IMR-90 (cell line): ENCODE measurements around the gene ADH1A. TPM values are rescaled to one million over a fixed set of nuclear protein-coding genes. Genes with fewer than 3 reads are reported as not detected.

Experiments
- ATAC-seq: fragments of 200-7000 bp; cut with Tn5 transposase; 2 replicates; pipeline ENCODE4 v1.9.1; 2020; ENCODE audit warnings: low read depth, mild to moderate bottlenecking, moderate library complexity
- BruUV-seq: library from RNA; stranded (reverse); fragments of 400-500 nt; replicated peaks from 2 replicates; lab custom pipeline; 2021; lab: Mats Ljungman, UMichigan
- CTCF ChIA-PET: fragments of 300-600 bp; formaldehyde crosslinking; extraction: SDS; loops from one replicate; lab custom pipeline; 2021; ENCODE audit warnings: antibody characterized with exemption; lab: Yijun Ruan, JAX
- POLR2A ChIA-PET: fragments of 300-600 bp; sonication (Branson Sonifier 250); formaldehyde crosslinking; loops from one replicate; lab custom pipeline; 2022; ENCODE audit warnings: antibody characterized with exemption; ENCODE audit not compliant: unreplicated experiment; lab: Charles Lee
- DNase-seq: peaks from one replicate; pipeline ENCODE4 v3.0.0; 2013
- H2AFZ ChIP-seq: replicated peaks from 2 replicates; pipeline ENCODE3; 2013; ENCODE audit warnings: low read length, mild to moderate bottlenecking; ENCODE audit not compliant: poor library complexity
- H2AK5ac ChIP-seq: 2 replicates; pipeline ENCODE4 v1.6.1; 2013; ENCODE audit warnings: low read depth, low read length, inconsistent platforms
- H2AK9ac ChIP-seq: replicated peaks from 2 replicates; pipeline ENCODE3; 2013; ENCODE audit warnings: mild to moderate bottlenecking, low read depth, low read length, moderate library complexity; ENCODE audit not compliant: poor library complexity
- H2BK120ac ChIP-seq: 2 replicates; pipeline ENCODE4 v1.6.1; 2013; ENCODE audit warnings: low read depth, low read length, inconsistent platforms
- H2BK15ac ChIP-seq: 3 replicates; pipeline ENCODE4 v1.6.1; 2013; ENCODE audit warnings: low read depth, low read length, inconsistent platforms
- H2BK20ac ChIP-seq: 2 replicates; pipeline ENCODE4 v1.6.1; 2013; ENCODE audit warnings: low read depth, mild to moderate bottlenecking, inconsistent platforms, low read length, moderate library complexity
- H2BK5ac ChIP-seq: 2 replicates; pipeline ENCODE4 v1.6.1; 2013; ENCODE audit warnings: mild to moderate bottlenecking, low read depth, low read length, inconsistent platforms; ENCODE audit not compliant: poor library complexity, severe bottlenecking
- H3K14ac ChIP-seq: replicated peaks from 2 replicates; pipeline ENCODE4 v1.6.1; 2013; ENCODE audit warnings: low read depth, low read length, inconsistent platforms
- H3K18ac ChIP-seq: 2 replicates; pipeline ENCODE4 v1.6.1; 2013; ENCODE audit warnings: low read depth, low read length, control low read depth
- H3K23ac ChIP-seq: 2 replicates; pipeline ENCODE4 v1.6.1; 2013; ENCODE audit warnings: low read depth, low read length, inconsistent platforms
- H3K27ac ChIP-seq: 2 replicates; pipeline ENCODE4 v1.5.1; 2013; ENCODE audit warnings: mild to moderate bottlenecking, control low read depth, low read length; ENCODE audit not compliant: insufficient read depth
- H3K27me3 ChIP-seq: 2 replicates; pipeline ENCODE4 v1.6.1; 2013; ENCODE audit warnings: low read length; ENCODE audit not compliant: control insufficient read depth, insufficient read depth
- H3K36me3 ChIP-seq: 2 replicates; pipeline ENCODE4 v1.6.1; 2013; ENCODE audit warnings: low read length, mixed read lengths; ENCODE audit not compliant: control insufficient read depth, insufficient read depth
- H3K4ac ChIP-seq: 2 replicates; pipeline ENCODE4 v1.6.1; 2013; ENCODE audit warnings: low read depth, low read length, inconsistent platforms
- H3K4me1 ChIP-seq: 2 replicates; pipeline ENCODE4 v1.6.1; 2013; ENCODE audit warnings: low read length, mixed read lengths; ENCODE audit not compliant: control insufficient read depth, insufficient read depth
- H3K4me2 ChIP-seq: 2 replicates; pipeline ENCODE4 v1.6.1; 2013; ENCODE audit warnings: low read depth, mild to moderate bottlenecking, control low read depth, low read length, moderate library complexity
- H3K4me3 ChIP-seq: 2 replicates; pipeline ENCODE4 v1.5.1; 2013; ENCODE audit warnings: low read depth, mild to moderate bottlenecking, control low read depth, low read length, moderate library complexity; ENCODE audit not compliant: insufficient read depth
- H3K56ac ChIP-seq: 2 replicates; pipeline ENCODE4 v1.6.1; 2013; ENCODE audit warnings: low read length, inconsistent platforms; ENCODE audit not compliant: insufficient read depth; ENCODE audit errors: extremely low read depth
- H3K79me1 ChIP-seq, 2 experiments: 2 replicates each; pipeline ENCODE4 v1.6.1; 2013; ENCODE audit warnings: low read length in 2 of 2, inconsistent platforms in 1 of 2, low read depth in 1 of 2
- H3K9ac ChIP-seq: 2 replicates; pipeline ENCODE4 v1.6.1; 2013; ENCODE audit warnings: low read depth, low read length, control low read depth
- H3K9me1 ChIP-seq: 2 replicates; pipeline ENCODE4 v1.6.1; 2013; ENCODE audit warnings: low read length, inconsistent platforms; ENCODE audit not compliant: insufficient read depth
- H3K9me3 ChIP-seq: 2 replicates; pipeline ENCODE4 v1.6.1; 2013; ENCODE audit warnings: low read length; ENCODE audit not compliant: control insufficient read depth, insufficient read depth
- H4K20me1 ChIP-seq: 2 replicates; pipeline ENCODE4 v1.6.1; 2013; ENCODE audit warnings: low read length, inconsistent platforms; ENCODE audit not compliant: insufficient read depth
- H4K5ac ChIP-seq: 2 replicates; pipeline ENCODE4 v1.6.1; 2013; ENCODE audit warnings: mild to moderate bottlenecking, low read depth, low read length, control low read depth
- H4K8ac ChIP-seq, 2 experiments: 2 replicates each; pipeline ENCODE4 v1.6.1; 2013; ENCODE audit warnings: low read depth in 2 of 2, low read length in 2 of 2, control low read depth in 1 of 2, inconsistent platforms in 1 of 2
- H4K91ac ChIP-seq: 2 replicates; pipeline ENCODE4 v1.6.1; 2013; ENCODE audit warnings: low read depth, low read length, inconsistent platforms; ENCODE audit not compliant: insufficient read depth
- BHLHE40 ChIP-seq: fragments of 150-350 bp; IDR thresholded peaks from 2 replicates; pipeline ENCODE4 v1.6.1; 2016; ENCODE audit warnings: mild to moderate bottlenecking, low read depth, low read length
- CEBPB ChIP-seq: IDR thresholded peaks from 2 replicates; pipeline ENCODE4 v1.6.1; 2012; ENCODE audit warnings: low read depth, low read length, improper control_type of control experiment
- CHD1 ChIP-seq: IDR thresholded peaks from 2 replicates; pipeline ENCODE4 v1.6.1; 2012; ENCODE audit warnings: low read depth, low read length, improper control_type of control experiment
- ELK1 ChIP-seq: fragments of 150-350 bp; IDR thresholded peaks from 2 replicates; pipeline ENCODE4 v1.6.1; 2016; ENCODE audit warnings: low read depth, mild to moderate bottlenecking, low read length, moderate library complexity, borderline replicate concordance
- FOS ChIP-seq: fragments of 150-350 bp; IDR thresholded peaks from 2 replicates; pipeline ENCODE4 v1.6.1; 2016; ENCODE audit warnings: low read depth, low read length
- MAFK ChIP-seq: IDR thresholded peaks from 2 replicates; pipeline ENCODE4 v1.6.1; 2012; ENCODE audit warnings: low read depth, low read length, improper control_type of control experiment
- MAZ ChIP-seq: IDR thresholded peaks from 2 replicates; pipeline ENCODE4 v1.6.1; 2012; ENCODE audit warnings: low read depth, mild to moderate bottlenecking, low read length, improper control_type of control experiment, moderate library complexity, borderline replicate concordance
- MXI1 ChIP-seq: IDR thresholded peaks from 2 replicates; pipeline ENCODE4 v1.6.1; 2012; ENCODE audit warnings: low read depth, mild to moderate bottlenecking, low read length, moderate library complexity, borderline replicate concordance
- NFE2L2 ChIP-seq: fragments of 150-350 bp; IDR thresholded peaks from 2 replicates; pipeline ENCODE4 v1.6.1; 2016; ENCODE audit warnings: low read depth, mild to moderate bottlenecking, low read length
- POLR2A ChIP-seq: IDR thresholded peaks from 2 replicates; pipeline ENCODE4 v1.6.1; 2012; ENCODE audit warnings: mild to moderate bottlenecking, low read depth, low read length
- RAD21 ChIP-seq: IDR thresholded peaks from 2 replicates; pipeline ENCODE4 v1.6.1; 2012; ENCODE audit warnings: low read length, improper control_type of control experiment
- RCOR1 ChIP-seq: IDR thresholded peaks from 2 replicates; pipeline ENCODE4 v1.6.1; 2012; ENCODE audit warnings: mild to moderate bottlenecking, low read length, improper control_type of control experiment; ENCODE audit not compliant: insufficient replicate concordance
- RFX5 ChIP-seq: IDR thresholded peaks from 2 replicates; pipeline ENCODE4 v1.8.0; 2012; ENCODE audit warnings: low read depth, mild to moderate bottlenecking, low read length, moderate library complexity
- SMC3 ChIP-seq: fragments of 150-350 bp; IDR thresholded peaks from 2 replicates; pipeline ENCODE4 v1.6.1; 2016; ENCODE audit warnings: low read depth, mild to moderate bottlenecking, antibody characterized with exemption, low read length, moderate library complexity
- WGBS, 2 experiments: methylation state at CpG; one replicate each; pipeline versions ENCODE4 v1.1.5 to v1.1.7; 2013; ENCODE audit warnings: missing lambda C conversion rate in 2 of 2; ENCODE audit not compliant: insufficient read length in 1 of 2; ENCODE audit errors: extremely low coverage in 2 of 2; 5-methylcytosine and 5-hydroxymethylcytosine counted together
- dilution Hi-C: fragments of 300-500 bp; cut with HindIII; formaldehyde crosslinking; loops from one replicate; pipeline ENCODE4 v1.14.3; 2018; ENCODE audit warnings: low sequenced_read_pairs; ENCODE audit not compliant: unreplicated experiment
- in situ Hi-C: fragments of 300-500 bp; cut with MboI; formaldehyde crosslinking; loops from 3 replicates; pipeline ENCODE4 v1.14.3; 2019; ENCODE audit warnings: low sequenced_read_pairs, inconsistent platforms, mixed read lengths
- intact Hi-C: fragments of 100-400 bp; cut with micrococcal nuclease; formaldehyde crosslinking; loops from 2 replicates; pipeline ENCODE4 v1.10.0; 2022
- polyA plus RNA-seq, 3 experiments: library from polyadenylated mRNA; depleted of rRNA; stranded (reverse); fragments of >200 nt; gene quantifications; 2 replicates each; pipeline ENCODE4 v1.2.3, GENCODE V29; 2012; ENCODE audit warnings: low replicate concordance in 1 of 3
- total RNA-seq: library from RNA; depleted of rRNA; stranded (reverse); fragments of >200 nt; gene quantifications from 2 replicates; pipeline ENCODE4 v1.2.3, GENCODE V29; 2012
- TF ChIP-seq, protein P1 (sequence below): conservative IDR thresholded peaks from 2 replicates; pipeline ENCODE4 v1.5.1; 2012; ENCODE audit warnings: mild to moderate bottlenecking, low read depth, low read length, improper control_type of control experiment
- TF ChIP-seq, protein P2 (sequence below): fragments of 150-350 bp; IDR thresholded peaks from 2 replicates; pipeline ENCODE4 v1.6.1; 2017; ENCODE audit warnings: mild to moderate bottlenecking, antibody characterized with exemption, low read length, low read depth

ADH1A gene
- total and polyA plus RNA-seq, 2 of the 4 experiments (the other 2 are of a cell fraction) = not detected

DNA sequence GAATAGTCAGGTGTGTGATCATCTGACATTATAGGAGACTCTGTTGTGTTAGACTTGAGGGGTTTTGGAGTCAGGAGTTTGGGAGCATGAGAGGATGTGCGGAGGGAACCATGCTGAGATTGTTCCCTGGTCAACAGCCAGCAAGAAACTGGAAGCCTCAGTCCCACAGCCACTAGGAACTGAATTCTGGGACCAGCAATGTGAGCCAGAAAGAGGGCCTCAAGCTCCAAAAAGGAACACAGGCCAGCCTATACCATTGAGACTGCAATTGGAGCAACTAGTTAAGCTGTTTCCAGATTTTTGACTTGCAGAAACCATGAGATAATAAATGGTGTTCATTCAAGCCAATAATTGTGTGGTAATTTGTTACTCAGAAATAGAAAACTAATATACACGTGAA lies 39.1 kb upstream of the ADH1A start:
- ChIA-PET CTCF (no interaction called here), POLR2A (no interaction called here)
- dilution Hi-C loops (no loop called here), intact Hi-C loops (loop anchor here (5.0 kb wide), 1 partner anchor 52 kb away; no protein-coding TSS in a partner anchor), in situ Hi-C loops (no loop called here)
- DNase-seq (no peak), ATAC-seq (no peak)
- Histone ChIP-seq H3K23ac (no peak overlapping the region), H3K4ac (no peak overlapping the region), H3K27ac (peak overlapping the region; percentile 3; the same call in 1 of the 2 replicates), H3K9ac (no peak overlapping the region), H4K5ac (peak overlapping the region; percentile 59; the same call in 1 of the 2 replicates), H4K91ac (no peak overlapping the region), H3K36me3 (no peaks in the 10 kb centered on the region), H3K56ac (no peak overlapping the region), H3K18ac (peak overlapping the region; percentile 70), H3K14ac (0 out of 2 replicates have a peak overlapping the region, but pooled peaks have one; percentile 32), H3K9me3 (peaks cover 8% of the 10 kb centered on the region; the same call in 1 of the 2 replicates), H3K4me1 (no peaks in the 10 kb centered on the region; the same call in 1 of the 2 replicates), H2AK9ac (no peak overlapping the region), H4K20me1 (no peaks in the 10 kb centered on the region), H3K79me1 (no peaks in the 10 kb centered on the region), H2BK15ac (peak overlapping the region; percentile 44; the same call in 1 of the 3 replicates), H2BK120ac (0 out of 2 replicates have a peak overlapping the region, but pooled peaks have one; percentile 33), H2AK5ac (no peak overlapping the region), H3K4me2 (no peak overlapping the region), H2BK5ac (no peak overlapping the region), H3K27me3 (no peaks in the 10 kb centered on the region; the same call in 1 of the 2 replicates), H3K9me1 (no peaks in the 10 kb centered on the region), H4K8ac (no peak overlapping the region), H2BK20ac (no peak overlapping the region), H3K4me3 (no peak overlapping the region), H2AFZ (no peak overlapping the region)
- WGBS, 2 experiments = no CpG with 5 or more reads among the region's 2 CpGs
- BruUV-seq = no TSS peak
- TF ChIP-seq RFX5 = no peak
- no peak for TF ChIP-seq CHD1
- no peak for TF ChIP-seq RAD21
- no peak for TF ChIP-seq NFE2L2
- TF ChIP-seq, protein P1, sequence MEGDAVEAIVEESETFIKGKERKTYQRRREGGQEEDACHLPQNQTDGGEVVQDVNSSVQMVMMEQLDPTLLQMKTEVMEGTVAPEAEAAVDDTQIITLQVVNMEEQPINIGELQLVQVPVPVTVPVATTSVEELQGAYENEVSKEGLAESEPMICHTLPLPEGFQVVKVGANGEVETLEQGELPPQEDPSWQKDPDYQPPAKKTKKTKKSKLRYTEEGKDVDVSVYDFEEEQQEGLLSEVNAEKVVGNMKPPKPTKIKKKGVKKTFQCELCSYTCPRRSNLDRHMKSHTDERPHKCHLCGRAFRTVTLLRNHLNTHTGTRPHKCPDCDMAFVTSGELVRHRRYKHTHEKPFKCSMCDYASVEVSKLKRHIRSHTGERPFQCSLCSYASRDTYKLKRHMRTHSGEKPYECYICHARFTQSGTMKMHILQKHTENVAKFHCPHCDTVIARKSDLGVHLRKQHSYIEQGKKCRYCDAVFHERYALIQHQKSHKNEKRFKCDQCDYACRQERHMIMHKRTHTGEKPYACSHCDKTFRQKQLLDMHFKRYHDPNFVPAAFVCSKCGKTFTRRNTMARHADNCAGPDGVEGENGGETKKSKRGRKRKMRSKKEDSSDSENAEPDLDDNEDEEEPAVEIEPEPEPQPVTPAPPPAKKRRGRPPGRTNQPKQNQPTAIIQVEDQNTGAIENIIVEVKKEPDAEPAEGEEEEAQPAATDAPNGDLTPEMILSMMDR = no peak
- no peak for TF ChIP-seq SMC3
- TF ChIP-seq MAFK = no peak
- no peak for TF ChIP-seq FOS
- no peak for TF ChIP-seq ELK1
- TF ChIP-seq MXI1 = no peak
- TF ChIP-seq, protein P2, sequence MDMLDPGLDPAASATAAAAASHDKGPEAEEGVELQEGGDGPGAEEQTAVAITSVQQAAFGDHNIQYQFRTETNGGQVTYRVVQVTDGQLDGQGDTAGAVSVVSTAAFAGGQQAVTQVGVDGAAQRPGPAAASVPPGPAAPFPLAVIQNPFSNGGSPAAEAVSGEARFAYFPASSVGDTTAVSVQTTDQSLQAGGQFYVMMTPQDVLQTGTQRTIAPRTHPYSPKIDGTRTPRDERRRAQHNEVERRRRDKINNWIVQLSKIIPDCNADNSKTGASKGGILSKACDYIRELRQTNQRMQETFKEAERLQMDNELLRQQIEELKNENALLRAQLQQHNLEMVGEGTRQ = no peak
- TF ChIP-seq BHLHE40 = no peak
- no peak for TF ChIP-seq MAZ
- no peak for TF ChIP-seq CEBPB
- TF ChIP-seq RCOR1 = no peak
- no peak for TF ChIP-seq POLR2A
